ENCODE measurements around the gene FBXL4.

- TF ChIP-seq NRF1 (IDR thresholded peaks at IDR 0.05; ENCODE audit: low read depth, low read length) (no peak), SIN3A (IDR thresholded peaks at IDR 0.05; ENCODE audit: borderline replicate concordance, low read depth, low read length) (no peak), CTCF (IDR thresholded peaks at IDR 0.05) (no peak)
These were observed 119.4 kb downstream of the FBXL4 start for GRCh38 chr6:98828211-98828788.
